Thoracic aorta (tissue), 2 donors: ENCODE measurements around the gene KIAA1217. TPM values are rescaled to one million over a fixed set of nuclear protein-coding genes. Genes with fewer than 3 reads are reported as not detected.

ENCODE experiments used
- ATAC-seq: fragments of 150-250 bp; one replicate; pipeline ENCODE4 v1.8.0; 2017; ENCODE audit warnings: low read depth; ENCODE audit not compliant: insufficient number of reproducible peaks, low FRiP score
- DNase-seq: peaks from one replicate; pipeline ENCODE4 v3.0.0-alpha.2; 2020; ENCODE audit warnings: low spot score
- H3K27ac ChIP-seq, 2 donors: fragments of 200-600 bp; sonication (generic); 1 replicate in 1 of 2; 2 replicates in 1 of 2; pipeline ENCODE4 v1.5.1; 2016; ENCODE audit warnings: mild to moderate bottlenecking in 2 of 2, moderate library complexity in 2 of 2
- H3K27me3 ChIP-seq: fragments of 200-600 bp; sonication (generic); replicated peaks from 2 replicates; pipeline ENCODE4 v1.6.0; 2016; ENCODE audit warnings: mild to moderate bottlenecking; ENCODE audit not compliant: insufficient read depth
- H3K36me3 ChIP-seq: fragments of 200-600 bp; sonication (generic); one replicate; pipeline ENCODE4 v1.5.1; 2016
- H3K4me1 ChIP-seq, 2 donors: fragments of 200-600 bp; sonication (generic); 1 replicate in 1 of 2; 2 replicates in 1 of 2; pipeline versions ENCODE4 v1.5.1 to v1.6.0; 2016; ENCODE audit warnings: low read depth in 2 of 2, mild to moderate bottlenecking in 1 of 2; ENCODE audit not compliant: control insufficient read depth in 1 of 2
- H3K4me3 ChIP-seq: fragments of 200-600 bp; sonication (generic); 2 replicates; pipeline ENCODE4 v1.5.1; 2016; ENCODE audit warnings: mild to moderate bottlenecking
- H3K9me3 ChIP-seq: fragments of 200-600 bp; sonication (generic); 2 replicates; pipeline ENCODE4 v1.5.1; 2016
- CTCF ChIP-seq: fragments of 200-600 bp; sonication (generic); IDR thresholded peaks from one replicate; pipeline ENCODE4 v1.5.1; 2019; ENCODE audit warnings: antibody characterized with exemption
- total RNA-seq, 2 donors: library from RNA; depleted of rRNA; stranded (reverse); fragments of >200 nt; gene quantifications; one replicate each; pipeline versions ENCODE4 v1.1.0 to v1.2.3, GENCODE V29; 2016

KIAA1217 gene
- total RNA-seq, 2 donors from 2014 or later, result 15.2 to 15.6 TPM

GRCh38 chr10:24574578-24575155 lies 365.7 kb downstream of the KIAA1217 start:
- DNase-seq (no peak), ATAC-seq (no peak)
- Histone ChIP-seq H3K4me1 (no peaks in the 10 kb centered on the region), H3K27ac (no peak overlapping the region), H3K4me3 (no peak overlapping the region), H3K36me3 (no peaks in the 10 kb centered on the region), H3K27me3 (no peaks in the 10 kb centered on the region), H3K9me3 (no peaks in the 10 kb centered on the region)
- no peak for TF ChIP-seq CTCF

GRCh38 chr10:24575481-24576002 lies 366.6 kb downstream of the KIAA1217 start:
- no peaks in the 10 kb centered on the region for H3K36me3 ChIP-seq
- no peak for TF ChIP-seq CTCF
- H3K27me3 ChIP-seq, result no peaks in the 10 kb centered on the region
- no peak overlapping the region for H3K4me3 ChIP-seq
- H3K4me1 ChIP-seq, result no peaks in the 10 kb centered on the region
- H3K9me3 ChIP-seq, result no peaks in the 10 kb centered on the region
- no peak overlapping the region for H3K27ac ChIP-seq
- ATAC-seq, result no peak
- DNase-seq, result no peak

- H3K9me3 ChIP-seq, result no peaks in the 10 kb centered on the region
- TF ChIP-seq CTCF, result no peak
- ATAC-seq, result no peak
- H3K36me3 ChIP-seq, result peaks cover 3% of the 10 kb centered on the region
- no peak overlapping the region for H3K4me3 ChIP-seq
- H3K27me3 ChIP-seq, result no peaks in the 10 kb centered on the region
- H3K4me1 ChIP-seq, result no peaks in the 10 kb centered on the region
- no peak overlapping the region for H3K27ac ChIP-seq
- DNase-seq, result no peak
Observed at GRCh38 chr10:24579448-24579847, 370.5 kb downstream of the KIAA1217 start.

- DNase-seq (no peak), ATAC-seq (no peak)
- TF ChIP-seq CTCF, result no peak
- Histone ChIP-seq H3K9me3 (no peaks in the 10 kb centered on the region), H3K4me1 (no peaks in the 10 kb centered on the region), H3K27me3 (no peaks in the 10 kb centered on the region), H3K4me3 (no peak overlapping the region), H3K36me3 (peaks cover 7% of the 10 kb centered on the region), H3K27ac (no peak overlapping the region)
Observed at GRCh38 chr10:24579906-24580305, 371.0 kb downstream of the KIAA1217 start.

GRCh38 chr10:24589265-24589664 lies 380.3 kb downstream of the KIAA1217 start:
- H3K27ac ChIP-seq, result no peak overlapping the region
- no peak overlapping the region for H3K4me3 ChIP-seq
- H3K4me1 ChIP-seq, result no peaks in the 10 kb centered on the region
- no peaks in the 10 kb centered on the region for H3K27me3 ChIP-seq
- ATAC-seq (no peak), DNase-seq (no peak)
- H3K36me3 ChIP-seq, result peaks cover 63% of the 10 kb centered on the region
- no peaks in the 10 kb centered on the region for H3K9me3 ChIP-seq
- no peak for TF ChIP-seq CTCF
